Measurements from ENCODE around the gene ZSCAN5C. TPM values are rescaled to one million over a fixed set of nuclear protein-coding genes. Genes with fewer than 3 reads are reported as not detected.
"Not testable (repeated sequence)": the region's sequence is repeated elsewhere in the genome, so short reads cannot be mapped to it uniquely, and the experiment has no call there.

The ZSCAN5C gene
- polyA plus RNA-seq, 1 donor from 2014 or later = not detected

DNA sequence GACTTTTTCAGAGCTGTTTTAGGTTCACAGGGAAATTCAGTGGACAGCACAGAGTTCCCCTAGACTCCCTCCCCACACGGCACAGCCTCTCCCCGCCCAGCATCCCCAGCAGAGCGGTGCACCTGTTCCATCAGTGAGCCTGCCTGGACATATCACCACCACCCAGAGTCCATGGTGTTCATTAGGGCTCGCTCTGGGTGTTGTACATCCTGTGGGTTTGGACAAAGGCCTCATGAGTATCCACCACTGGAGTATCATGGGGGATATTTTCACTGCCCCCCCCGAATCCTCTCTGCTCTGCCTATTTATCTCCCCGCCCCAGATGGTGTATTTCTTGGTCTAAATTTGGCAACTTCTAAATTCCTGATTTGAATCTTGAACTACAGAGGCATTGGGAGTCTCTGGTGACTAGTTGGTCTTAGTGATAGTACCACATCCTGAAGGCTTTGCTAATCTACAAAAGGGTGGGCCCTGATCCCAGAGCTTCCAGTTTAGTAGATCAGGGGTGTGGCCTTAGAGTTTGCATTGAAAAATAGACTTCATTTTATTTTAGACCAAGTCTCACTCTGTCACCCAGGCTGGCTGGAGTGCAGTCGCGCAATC lies 46.8 kb downstream of the ZSCAN5C start:
- H3K9me3 ChIP-seq (ENCODE audit: low read length); H3K9ac ChIP-seq (ENCODE audit: low read length); H3K9me2 ChIP-seq (ENCODE audit: insufficient read depth, low read length); H3K4me3 ChIP-seq (ENCODE audit: low read length); H4K20me1 ChIP-seq (ENCODE audit: insufficient read depth); H3F3A ChIP-seq (ENCODE audit: insufficient read depth, low read length, poor library complexity, severe bottlenecking); H3K36me3 ChIP-seq (ENCODE audit: insufficient read depth, low read length); H3K27ac ChIP-seq (ENCODE audit: low read length); H3K4me2 ChIP-seq (ENCODE audit: low read length); H3K79me2 ChIP-seq (replicated peaks; ENCODE audit: insufficient read depth, low read length); H3K27me3 ChIP-seq (ENCODE audit: insufficient read depth, low read depth, low read length); H2AFZ ChIP-seq (ENCODE audit: low read depth, low read length): not testable (repeated sequence)

DNA sequence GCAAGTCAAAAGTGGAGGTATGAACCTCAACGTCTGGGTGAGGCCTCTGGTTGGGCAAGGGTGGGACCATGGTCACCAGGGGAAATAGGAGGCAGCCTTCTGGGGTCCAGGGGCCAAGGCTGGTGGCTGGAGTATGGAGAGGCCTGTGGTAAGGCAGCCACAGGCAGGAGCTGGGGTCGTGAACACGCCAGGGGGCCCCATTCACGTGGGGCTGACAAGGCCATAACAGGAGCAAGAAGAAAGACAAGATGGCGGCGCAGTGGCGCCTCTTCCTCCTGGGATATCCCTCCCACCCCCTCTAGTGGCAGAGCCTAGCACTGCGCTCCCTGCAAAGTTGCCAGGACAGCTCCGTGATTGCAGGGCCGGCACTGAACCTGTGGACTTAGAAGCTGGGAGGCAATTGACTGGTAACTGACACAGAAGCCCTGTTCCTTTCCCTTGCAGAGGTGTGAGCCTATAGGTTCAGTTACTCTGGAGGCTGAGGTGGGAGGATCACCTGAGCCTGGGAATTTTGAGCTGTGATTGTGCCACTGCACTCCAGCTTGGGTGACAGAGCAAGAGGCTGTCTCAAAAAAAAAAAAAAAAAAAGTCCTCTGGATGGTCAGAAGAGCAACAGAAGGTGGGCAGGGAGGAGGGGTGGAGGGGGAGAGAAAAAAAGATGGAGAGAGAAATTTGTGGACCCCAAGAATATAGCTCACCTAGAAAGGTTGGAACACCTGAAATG lies 50.8 kb downstream of the ZSCAN5C start:
- H3K27ac ChIP-seq (ENCODE audit: low read length) = no peak overlapping the region
- H3K9ac ChIP-seq (ENCODE audit: low read length) = no peak overlapping the region
- H3K9me2 ChIP-seq (ENCODE audit: insufficient read depth, low read length) = no peaks in the 10 kb centered on the region
- H3K9me3 ChIP-seq (ENCODE audit: low read length) = no peaks in the 10 kb centered on the region
- H3K27me3 ChIP-seq (ENCODE audit: insufficient read depth, low read depth, low read length) = no peaks in the 10 kb centered on the region
- H3K79me2 ChIP-seq (replicated peaks; ENCODE audit: insufficient read depth, low read length) = no peaks in the 10 kb centered on the region
- no peaks in the 10 kb centered on the region for H3F3A ChIP-seq (ENCODE audit: insufficient read depth, low read length, poor library complexity, severe bottlenecking)
- TF ChIP-seq EP300 (conservative IDR thresholded peaks at IDR 0.05; ENCODE audit: poor library complexity, severe bottlenecking) (no peak), TAF1 (IDR thresholded peaks at IDR 0.05; ENCODE audit: low read depth) (no peak), POLR2AphosphoS5 (IDR thresholded peaks at IDR 0.05) (no peak), EZH2 (IDR thresholded peaks at IDR 0.05; ENCODE audit: borderline replicate concordance, insufficient read depth, low read length, poor library complexity, severe bottlenecking) (no peak), MXI1 (conservative IDR thresholded peaks at IDR 0.05; ENCODE audit: poor library complexity, severe bottlenecking) (no peak), RAD21 (conservative IDR thresholded peaks at IDR 0.05) (peak; percentile 32), SMC3 (conservative IDR thresholded peaks at IDR 0.05; ENCODE audit: poor library complexity) (peak; percentile 44)
- TF ChIP-seq, protein P1, sequence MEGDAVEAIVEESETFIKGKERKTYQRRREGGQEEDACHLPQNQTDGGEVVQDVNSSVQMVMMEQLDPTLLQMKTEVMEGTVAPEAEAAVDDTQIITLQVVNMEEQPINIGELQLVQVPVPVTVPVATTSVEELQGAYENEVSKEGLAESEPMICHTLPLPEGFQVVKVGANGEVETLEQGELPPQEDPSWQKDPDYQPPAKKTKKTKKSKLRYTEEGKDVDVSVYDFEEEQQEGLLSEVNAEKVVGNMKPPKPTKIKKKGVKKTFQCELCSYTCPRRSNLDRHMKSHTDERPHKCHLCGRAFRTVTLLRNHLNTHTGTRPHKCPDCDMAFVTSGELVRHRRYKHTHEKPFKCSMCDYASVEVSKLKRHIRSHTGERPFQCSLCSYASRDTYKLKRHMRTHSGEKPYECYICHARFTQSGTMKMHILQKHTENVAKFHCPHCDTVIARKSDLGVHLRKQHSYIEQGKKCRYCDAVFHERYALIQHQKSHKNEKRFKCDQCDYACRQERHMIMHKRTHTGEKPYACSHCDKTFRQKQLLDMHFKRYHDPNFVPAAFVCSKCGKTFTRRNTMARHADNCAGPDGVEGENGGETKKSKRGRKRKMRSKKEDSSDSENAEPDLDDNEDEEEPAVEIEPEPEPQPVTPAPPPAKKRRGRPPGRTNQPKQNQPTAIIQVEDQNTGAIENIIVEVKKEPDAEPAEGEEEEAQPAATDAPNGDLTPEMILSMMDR (IDR thresholded peaks at IDR 0.05; ENCODE audit: poor library complexity, severe bottlenecking) = peak; percentile 69
- TF ChIP-seq, protein P2, sequence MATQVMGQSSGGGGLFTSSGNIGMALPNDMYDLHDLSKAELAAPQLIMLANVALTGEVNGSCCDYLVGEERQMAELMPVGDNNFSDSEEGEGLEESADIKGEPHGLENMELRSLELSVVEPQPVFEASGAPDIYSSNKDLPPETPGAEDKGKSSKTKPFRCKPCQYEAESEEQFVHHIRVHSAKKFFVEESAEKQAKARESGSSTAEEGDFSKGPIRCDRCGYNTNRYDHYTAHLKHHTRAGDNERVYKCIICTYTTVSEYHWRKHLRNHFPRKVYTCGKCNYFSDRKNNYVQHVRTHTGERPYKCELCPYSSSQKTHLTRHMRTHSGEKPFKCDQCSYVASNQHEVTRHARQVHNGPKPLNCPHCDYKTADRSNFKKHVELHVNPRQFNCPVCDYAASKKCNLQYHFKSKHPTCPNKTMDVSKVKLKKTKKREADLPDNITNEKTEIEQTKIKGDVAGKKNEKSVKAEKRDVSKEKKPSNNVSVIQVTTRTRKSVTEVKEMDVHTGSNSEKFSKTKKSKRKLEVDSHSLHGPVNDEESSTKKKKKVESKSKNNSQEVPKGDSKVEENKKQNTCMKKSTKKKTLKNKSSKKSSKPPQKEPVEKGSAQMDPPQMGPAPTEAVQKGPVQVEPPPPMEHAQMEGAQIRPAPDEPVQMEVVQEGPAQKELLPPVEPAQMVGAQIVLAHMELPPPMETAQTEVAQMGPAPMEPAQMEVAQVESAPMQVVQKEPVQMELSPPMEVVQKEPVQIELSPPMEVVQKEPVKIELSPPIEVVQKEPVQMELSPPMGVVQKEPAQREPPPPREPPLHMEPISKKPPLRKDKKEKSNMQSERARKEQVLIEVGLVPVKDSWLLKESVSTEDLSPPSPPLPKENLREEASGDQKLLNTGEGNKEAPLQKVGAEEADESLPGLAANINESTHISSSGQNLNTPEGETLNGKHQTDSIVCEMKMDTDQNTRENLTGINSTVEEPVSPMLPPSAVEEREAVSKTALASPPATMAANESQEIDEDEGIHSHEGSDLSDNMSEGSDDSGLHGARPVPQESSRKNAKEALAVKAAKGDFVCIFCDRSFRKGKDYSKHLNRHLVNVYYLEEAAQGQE (IDR thresholded peaks at IDR 0.05; ENCODE audit: borderline replicate concordance) = no peak
- H4K20me1 ChIP-seq (ENCODE audit: insufficient read depth) = no peaks in the 10 kb centered on the region
- peak overlapping the region; percentile 45 for H2AFZ ChIP-seq (ENCODE audit: low read depth, low read length)
- no peaks in the 10 kb centered on the region for H3K36me3 ChIP-seq (ENCODE audit: insufficient read depth, low read length)
- H3K4me2 ChIP-seq (ENCODE audit: low read length) = no peak overlapping the region
- H3K4me3 ChIP-seq (ENCODE audit: low read length) = no peak overlapping the region
